Measurements from ENCODE around the gene FOXP4. TPM values are rescaled to one million over a fixed set of nuclear protein-coding genes. Genes with fewer than 3 reads are reported as not detected.

The FOXP4 gene
- total RNA-seq, 3 donors from 2014 or later (not counting 1 experiment from before 2014, with no cell fraction given) = 11.2 to 21.1 (median 14.7) TPM

DNA sequence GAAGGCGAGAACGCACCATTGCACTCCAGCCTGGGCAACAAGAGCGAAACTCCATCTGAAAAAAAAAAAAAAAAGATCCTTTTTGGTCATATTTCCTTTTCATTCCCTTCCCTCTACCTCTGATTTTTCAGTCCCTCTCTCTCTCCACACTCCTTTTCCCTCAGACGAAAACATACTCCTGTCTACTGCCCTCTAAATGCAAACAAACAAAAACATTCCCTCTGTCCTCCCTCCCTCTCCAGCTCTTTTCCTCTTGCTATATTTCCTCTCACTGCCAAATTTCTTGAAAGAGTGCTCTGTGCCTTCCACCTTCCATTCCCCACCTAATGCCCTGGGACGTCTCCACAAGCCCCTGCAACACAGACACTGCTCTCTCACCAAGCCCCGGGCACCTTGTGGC, 77.1 kb downstream of the FOXP4 start:
- Histone ChIP-seq H3K9me3 (ENCODE audit: control insufficient read depth, insufficient read depth, low read length) (no peaks in the 10 kb centered on the region), H3K27me3 (ENCODE audit: control insufficient read depth, insufficient read depth, low read length) (no peaks in the 10 kb centered on the region), H3K27ac (ENCODE audit: low read length) (no peak overlapping the region), H3K36me3 (ENCODE audit: control insufficient read depth, insufficient read depth, low read length) (no peaks in the 10 kb centered on the region), H3K4me3 (ENCODE audit: low read length) (no peak overlapping the region), H3K4me1 (ENCODE audit: control insufficient read depth, insufficient read depth, low read length) (peaks cover 5% of the 10 kb centered on the region)
- Mint-ChIP-seq H3K27me3 (ENCODE audit: low read depth in 2 of 2) (peaks cover 27 to 39% of the 10 kb centered on the region in 2 donors), H3K4me3 (no peak overlapping the region), H3K9me3 (peaks cover 0 to 3% of the 10 kb centered on the region in 2 donors), H3K36me3 (no peaks in the 10 kb centered on the region), H3K4me1 (peaks cover 6 to 10% of the 10 kb centered on the region in 2 donors), H3K27ac (no peak overlapping the region)
- DNase-seq (no peak), ATAC-seq (no peak)
- TF ChIP-seq, protein P1, sequence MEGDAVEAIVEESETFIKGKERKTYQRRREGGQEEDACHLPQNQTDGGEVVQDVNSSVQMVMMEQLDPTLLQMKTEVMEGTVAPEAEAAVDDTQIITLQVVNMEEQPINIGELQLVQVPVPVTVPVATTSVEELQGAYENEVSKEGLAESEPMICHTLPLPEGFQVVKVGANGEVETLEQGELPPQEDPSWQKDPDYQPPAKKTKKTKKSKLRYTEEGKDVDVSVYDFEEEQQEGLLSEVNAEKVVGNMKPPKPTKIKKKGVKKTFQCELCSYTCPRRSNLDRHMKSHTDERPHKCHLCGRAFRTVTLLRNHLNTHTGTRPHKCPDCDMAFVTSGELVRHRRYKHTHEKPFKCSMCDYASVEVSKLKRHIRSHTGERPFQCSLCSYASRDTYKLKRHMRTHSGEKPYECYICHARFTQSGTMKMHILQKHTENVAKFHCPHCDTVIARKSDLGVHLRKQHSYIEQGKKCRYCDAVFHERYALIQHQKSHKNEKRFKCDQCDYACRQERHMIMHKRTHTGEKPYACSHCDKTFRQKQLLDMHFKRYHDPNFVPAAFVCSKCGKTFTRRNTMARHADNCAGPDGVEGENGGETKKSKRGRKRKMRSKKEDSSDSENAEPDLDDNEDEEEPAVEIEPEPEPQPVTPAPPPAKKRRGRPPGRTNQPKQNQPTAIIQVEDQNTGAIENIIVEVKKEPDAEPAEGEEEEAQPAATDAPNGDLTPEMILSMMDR (IDR thresholded peaks at IDR 0.05) = no peak
- intact Hi-C loops (cut with micrococcal nuclease) = no loop called here
- 97% methylated on average over 6 of the region's 6 CpGs for WGBS (ENCODE audit: insufficient coverage)

DNA sequence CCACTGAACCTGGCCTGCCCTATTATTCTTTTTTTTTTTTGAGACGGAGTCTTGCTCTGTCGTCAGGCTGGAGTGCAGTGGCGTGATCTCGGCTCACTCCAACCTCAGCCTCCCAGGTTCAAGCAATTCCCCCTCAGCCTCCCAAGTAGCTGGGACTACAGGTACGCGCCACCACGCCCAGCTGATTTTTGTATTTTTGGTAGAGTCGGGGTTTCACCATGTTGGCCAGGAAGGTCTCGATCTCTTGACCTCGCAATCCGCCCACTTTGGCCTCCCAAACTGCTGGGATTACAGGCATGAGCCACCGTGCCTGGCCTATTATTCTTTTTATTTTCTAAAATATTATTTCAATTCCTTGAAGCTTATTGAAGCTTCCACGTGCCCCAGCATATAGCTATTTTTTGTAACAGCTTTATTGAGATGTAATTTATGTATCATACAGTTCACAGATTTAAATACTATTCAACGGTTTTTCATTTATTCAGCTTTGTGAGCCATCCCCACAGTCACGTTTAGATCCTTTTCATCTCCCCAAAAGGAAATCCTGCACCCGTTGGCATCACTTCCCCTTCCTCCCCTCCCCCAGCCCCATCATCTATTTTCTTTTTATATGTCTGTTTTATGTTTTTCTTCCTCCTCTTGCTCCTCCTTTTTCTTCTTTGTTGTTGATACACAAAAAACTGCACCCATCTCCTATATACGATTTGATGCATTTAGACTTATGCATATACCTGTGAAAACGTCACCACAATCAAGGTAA, 78.6 kb downstream of the FOXP4 start:
- TF ChIP-seq, protein P1 (IDR thresholded peaks at IDR 0.05) = no peak
- Mint-ChIP-seq H3K36me3 (no peaks in the 10 kb centered on the region), H3K4me3 (no peak overlapping the region), H3K4me1 (peaks cover 6 to 10% of the 10 kb centered on the region in 2 donors), H3K27me3 (ENCODE audit: low read depth in 2 of 2) (peaks cover 27 to 39% of the 10 kb centered on the region in 2 donors), H3K27ac (no peak overlapping the region), H3K9me3 (peaks cover 0 to 3% of the 10 kb centered on the region in 2 donors)
- Histone ChIP-seq H3K36me3 (ENCODE audit: control insufficient read depth, insufficient read depth, low read length) (no peaks in the 10 kb centered on the region), H3K27ac (ENCODE audit: low read length) (no peak overlapping the region), H3K4me1 (ENCODE audit: control insufficient read depth, insufficient read depth, low read length) (peaks cover 5% of the 10 kb centered on the region), H3K9me3 (ENCODE audit: control insufficient read depth, insufficient read depth, low read length) (no peaks in the 10 kb centered on the region), H3K4me3 (ENCODE audit: low read length) (no peak overlapping the region), H3K27me3 (ENCODE audit: control insufficient read depth, insufficient read depth, low read length) (no peaks in the 10 kb centered on the region)
- intact Hi-C loops (cut with micrococcal nuclease) = no loop called here
- 73% methylated on average over 16 of the region's 18 CpGs for WGBS (ENCODE audit: insufficient coverage)
- ATAC-seq = no peak
- DNase-seq = no peak

DNA sequence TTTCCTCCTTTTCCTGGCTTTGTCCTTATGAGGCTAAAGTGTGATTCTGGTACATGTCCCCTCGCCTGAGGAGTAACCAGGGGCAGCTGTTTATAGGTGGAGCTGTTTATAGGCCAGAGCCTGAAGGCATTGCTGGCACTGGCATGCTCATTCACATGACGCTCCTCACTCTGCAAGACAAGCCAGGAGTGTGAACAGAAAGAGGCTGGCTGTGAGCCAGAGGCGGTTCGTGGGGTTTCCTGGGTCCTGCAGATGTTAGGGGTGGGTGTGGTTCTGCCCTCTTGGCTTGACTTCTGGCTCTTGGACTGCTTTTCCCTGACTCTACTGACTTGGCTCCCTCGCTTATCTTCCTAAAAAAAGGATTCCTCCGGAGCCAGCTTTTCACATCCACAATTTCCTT, 79.3 kb downstream of the FOXP4 start:
- no peak overlapping the region for H3K4me3 Mint-ChIP-seq

More for the DNA sequence above, 79.3 kb downstream of the FOXP4 start:
- TF ChIP-seq, protein P1 (IDR thresholded peaks at IDR 0.05) = no peak
- H3K27me3 Mint-ChIP-seq (ENCODE audit: low read depth in 2 of 2) = peaks cover 25 to 35% of the 10 kb centered on the region in 2 donors
- no peak overlapping the region for H3K27ac ChIP-seq (ENCODE audit: low read length)
- H3K36me3 ChIP-seq (ENCODE audit: control insufficient read depth, insufficient read depth, low read length) = no peaks in the 10 kb centered on the region
- ATAC-seq = peak; percentile 34 to 65 (median 48)
- no peak overlapping the region for H3K4me3 ChIP-seq (ENCODE audit: low read length)
- H3K9me3 ChIP-seq (ENCODE audit: control insufficient read depth, insufficient read depth, low read length) = no peaks in the 10 kb centered on the region
- H3K36me3 Mint-ChIP-seq = no peaks in the 10 kb centered on the region
- intact Hi-C loops (cut with micrococcal nuclease) = no loop called here
- peaks cover 6 to 10% of the 10 kb centered on the region in 2 donors for H3K4me1 Mint-ChIP-seq
- H3K4me1 ChIP-seq (ENCODE audit: control insufficient read depth, insufficient read depth, low read length) = peaks cover 5% of the 10 kb centered on the region
- 43% methylated on average over 6 of the region's 6 CpGs for WGBS (ENCODE audit: insufficient coverage)
- H3K27ac Mint-ChIP-seq = no peak overlapping the region
- H3K27me3 ChIP-seq (ENCODE audit: control insufficient read depth, insufficient read depth, low read length) = no peaks in the 10 kb centered on the region
- H3K9me3 Mint-ChIP-seq = peaks cover 0 to 3% of the 10 kb centered on the region in 2 donors
- DNase-seq = peak in 1 of 2 donors; percentile 36
